Measurements from ENCODE around the gene SMAD2.

Gene SMAD2

GRCh38 chr18:47944972-47945852 is 14.8 kb upstream of the SMAD2 start:
- Histone ChIP-seq H3K4me3 (no peak overlapping the region), H3K9me3 (ENCODE audit: low read depth, low read length) (no peaks in the 10 kb centered on the region), H3K36me3 (ENCODE audit: insufficient read depth, low read length) (no peaks in the 10 kb centered on the region), H3K9ac (ENCODE audit: insufficient read length) (no peak overlapping the region), H3K27ac (no peak overlapping the region)
- no peak for DNase-seq (ENCODE audit: low read depth, low spot score)
- TF ChIP-seq FOXP2 (optimal IDR thresholded peaks at IDR 0.05; ENCODE audit: control extremely low read depth, extremely low read length, insufficient read depth) (no peak), POLR2AphosphoS5 (IDR thresholded peaks at IDR 0.05; ENCODE audit: borderline replicate concordance, low read depth, low read length) (no peak), EZH2 (IDR thresholded peaks at IDR 0.05) (no peak)

GRCh38 chr18:47936952-47937351 is 6.5 kb upstream of the SMAD2 start:
- TF ChIP-seq EZH2 (IDR thresholded peaks at IDR 0.05), result no peak
- TF ChIP-seq FOXP2 (optimal IDR thresholded peaks at IDR 0.05; ENCODE audit: control extremely low read depth, extremely low read length, insufficient read depth), result no peak
- no peak for TF ChIP-seq POLR2AphosphoS5 (IDR thresholded peaks at IDR 0.05; ENCODE audit: borderline replicate concordance, low read depth, low read length)
- H3K9me3 ChIP-seq (ENCODE audit: low read depth, low read length), result no peaks in the 10 kb centered on the region
- H3K27ac ChIP-seq, result no peak overlapping the region
- H3K36me3 ChIP-seq (ENCODE audit: insufficient read depth, low read length), result no peaks in the 10 kb centered on the region
- no peak for DNase-seq (ENCODE audit: low read depth, low spot score)
- no peak overlapping the region for H3K4me3 ChIP-seq
- H3K9ac ChIP-seq (ENCODE audit: insufficient read length), result no peak overlapping the region

- no peak for DNase-seq (ENCODE audit: low read depth, low spot score)
- Histone ChIP-seq H3K4me3 (no peak overlapping the region), H3K27ac (no peak overlapping the region), H3K9me3 (ENCODE audit: low read depth, low read length) (no peaks in the 10 kb centered on the region), H3K9ac (ENCODE audit: insufficient read length) (no peak overlapping the region), H3K36me3 (ENCODE audit: insufficient read depth, low read length) (no peaks in the 10 kb centered on the region)
- TF ChIP-seq POLR2AphosphoS5 (IDR thresholded peaks at IDR 0.05; ENCODE audit: borderline replicate concordance, low read depth, low read length) (no peak), FOXP2 (optimal IDR thresholded peaks at IDR 0.05; ENCODE audit: control extremely low read depth, extremely low read length, insufficient read depth) (no peak), EZH2 (IDR thresholded peaks at IDR 0.05) (no peak)
These were observed 5.0 kb upstream of the SMAD2 start for GRCh38 chr18:47935321-47936055.

GRCh38 chr18:47932603-47933002 is 2.1 kb upstream of the SMAD2 start:
- H3K27ac ChIP-seq, result no peak overlapping the region; the same call in 1 of the 2 replicates
- no peak for TF ChIP-seq FOXP2 (optimal IDR thresholded peaks at IDR 0.05; ENCODE audit: control extremely low read depth, extremely low read length, insufficient read depth)
- TF ChIP-seq EZH2 (IDR thresholded peaks at IDR 0.05), result no peak
- no peak for TF ChIP-seq POLR2AphosphoS5 (IDR thresholded peaks at IDR 0.05; ENCODE audit: borderline replicate concordance, low read depth, low read length)
- H3K9me3 ChIP-seq (ENCODE audit: low read depth, low read length), result no peaks in the 10 kb centered on the region
- no peak overlapping the region for H3K4me3 ChIP-seq
- no peak for DNase-seq (ENCODE audit: low read depth, low spot score)
- H3K9ac ChIP-seq (ENCODE audit: insufficient read length), result no peak overlapping the region
- H3K36me3 ChIP-seq (ENCODE audit: insufficient read depth, low read length), result no peaks in the 10 kb centered on the region

- Histone ChIP-seq H3K9ac (ENCODE audit: insufficient read length) (no peak overlapping the region), H3K9me3 (ENCODE audit: low read depth, low read length) (no peaks in the 10 kb centered on the region), H3K36me3 (ENCODE audit: insufficient read depth, low read length) (no peaks in the 10 kb centered on the region), H3K4me3 (no peak overlapping the region), H3K27ac (no peak overlapping the region)
- TF ChIP-seq EZH2 (IDR thresholded peaks at IDR 0.05) (no peak), POLR2AphosphoS5 (IDR thresholded peaks at IDR 0.05; ENCODE audit: borderline replicate concordance, low read depth, low read length) (no peak), FOXP2 (optimal IDR thresholded peaks at IDR 0.05; ENCODE audit: control extremely low read depth, extremely low read length, insufficient read depth) (no peak)
- DNase-seq (ENCODE audit: low read depth, low spot score), result no peak
These were observed 1.7 kb upstream of the SMAD2 start for GRCh38 chr18:47932190-47932589.

- Histone ChIP-seq H3K36me3 (ENCODE audit: insufficient read depth, low read length) (no peaks in the 10 kb centered on the region), H3K27ac (peak overlapping the region; percentile 82), H3K9me3 (ENCODE audit: low read depth, low read length) (no peaks in the 10 kb centered on the region), H3K4me3 (peak overlapping the region; percentile 79), H3K9ac (ENCODE audit: insufficient read length) (peak overlapping the region; percentile 76)
- no peak for TF ChIP-seq EZH2 (IDR thresholded peaks at IDR 0.05)
- DNase-seq (ENCODE audit: low read depth, low spot score), result no peak
These were observed 1.3 kb upstream of the SMAD2 start for GRCh38 chr18:47931718-47932103.

GRCh38 chr18:47930931-47931717 is 665 bp upstream of the SMAD2 start:
- no peak for TF ChIP-seq EZH2 (IDR thresholded peaks at IDR 0.05)
- TF ChIP-seq POLR2AphosphoS5 (IDR thresholded peaks at IDR 0.05; ENCODE audit: borderline replicate concordance, low read depth, low read length), result peak; percentile 82; the same call in 1 of the 2 replicates
- Histone ChIP-seq H3K9me3 (ENCODE audit: low read depth, low read length) (no peaks in the 10 kb centered on the region), H3K9ac (ENCODE audit: insufficient read length) (peak overlapping the region; percentile 76), H3K4me3 (peak overlapping the region; percentile 79), H3K27ac (peak overlapping the region; percentile 87), H3K36me3 (ENCODE audit: insufficient read depth, low read length) (no peaks in the 10 kb centered on the region)
- DNase-seq (ENCODE audit: low read depth, low spot score), result peak; percentile 52

- H3K27ac ChIP-seq, result peak overlapping the region; percentile 62
- TF ChIP-seq EZH2 (IDR thresholded peaks at IDR 0.05), result no peak
- TF ChIP-seq FOXP2 (optimal IDR thresholded peaks at IDR 0.05; ENCODE audit: control extremely low read depth, extremely low read length, insufficient read depth), result no peak
- TF ChIP-seq POLR2AphosphoS5 (IDR thresholded peaks at IDR 0.05; ENCODE audit: borderline replicate concordance, low read depth, low read length), result no peak
- peak overlapping the region; percentile 78 for H3K9ac ChIP-seq (ENCODE audit: insufficient read length)
- no peak for DNase-seq (ENCODE audit: low read depth, low spot score)
- H3K36me3 ChIP-seq (ENCODE audit: insufficient read depth, low read length), result no peaks in the 10 kb centered on the region
- peak overlapping the region; percentile 90 for H3K4me3 ChIP-seq
- no peaks in the 10 kb centered on the region for H3K9me3 ChIP-seq (ENCODE audit: low read depth, low read length)
These were observed 719 bp downstream of the SMAD2 start for GRCh38 chr18:47929681-47930198.

Data from SK-N-MC (cell line).